K562 (cell line): ENCODE measurements around the gene CAPN13. TPM values are rescaled to one million over a fixed set of nuclear protein-coding genes. Genes with fewer than 3 reads are reported as not detected.

Experiments used
- ATAC-seq: fragments of 200-7000 bp; cut with Tn5 transposase; 3 replicates; pipeline ENCODE4 v1.9.1; 2020; ENCODE audit warnings: moderate library complexity
- BruUV-seq: library from RNA; stranded (reverse); fragments of 400-500 nt; replicated peaks from 2 replicates; lab custom pipeline; 2021; lab: Mats Ljungman, UMichigan
- CTCF ChIA-PET: fragments of 300-600 bp; formaldehyde crosslinking; extraction: SDS; loops from one replicate; lab custom pipeline; 2021; ENCODE audit warnings: low intra/inter-chr PET ratio; lab: Yijun Ruan, JAX
- POLR2A ChIA-PET: fragments of 300-600, 350-650 bp; sonication (Branson Sonifier 250); formaldehyde crosslinking; extraction: SDS; loops from one replicate; lab custom pipeline; 2021; ENCODE audit warnings: antibody characterized with exemption, inconsistent platforms; lab: Yijun Ruan, JAX
- DNase-seq, 4 experiments: peaks; one replicate each; pipeline versions ENCODE4 v3.0.0 to v3.0.0-alpha.2; 2011 to 2018; ENCODE audit warnings: low spot score in 3 of 4, mixed read lengths in 3 of 4; ENCODE audit errors: extremely low read depth in 1 of 4
- FAIRE-seq: peaks from 2 replicates; lab custom pipeline; 2011; peaks lifted over from hg19 to GRCh38; lab: Jason Lieb, UNC
- H2AFZ ChIP-seq: 2 replicates; pipeline ENCODE4 v1.6.0; 2011; ENCODE audit warnings: low read depth, low read length, control low read depth, inconsistent platforms
- H3K27ac ChIP-seq: fragments of 200-600 bp; 3 replicates; pipeline ENCODE4 v1.8.0; 2011; ENCODE audit warnings: low read depth, mild to moderate bottlenecking, control low read depth, inconsistent platforms, low read length, moderate library complexity, mixed read lengths; ENCODE audit errors: extremely low read depth
- H3K27me3 ChIP-seq, 2 experiments: fragments of 300-600 bp in 1 of 2; 2 replicates in 1 of 2; 3 replicates in 1 of 2; pipeline versions ENCODE4 v1.6.0 to v1.8.0; 2011; ENCODE audit warnings: inconsistent platforms in 2 of 2, low read length in 2 of 2, mild to moderate bottlenecking in 1 of 2, mixed read lengths in 1 of 2, moderate library complexity in 1 of 2; ENCODE audit not compliant: control insufficient read depth in 2 of 2, insufficient read depth in 2 of 2
- H3K36me3 ChIP-seq: fragments of 300-600 bp; 3 replicates; pipeline ENCODE4 v1.8.0; 2011; ENCODE audit warnings: mild to moderate bottlenecking, low read length, inconsistent platforms; ENCODE audit not compliant: control insufficient read depth, insufficient read depth
- H3K4me1 ChIP-seq, 2 experiments: fragments of 200-600 bp in 1 of 2; replicated peaks in 1 of 2; 2 replicates in 1 of 2; 3 replicates in 1 of 2; pipeline versions ENCODE4 v1.5.1 to v1.8.0; 2011; ENCODE audit warnings: inconsistent platforms in 2 of 2, low read length in 2 of 2, mild to moderate bottlenecking in 1 of 2, mixed read lengths in 1 of 2, moderate library complexity in 1 of 2; ENCODE audit not compliant: control insufficient read depth in 2 of 2, insufficient read depth in 2 of 2
- H3K4me2 ChIP-seq: 2 replicates; pipeline ENCODE4 v1.6.1; 2011; ENCODE audit warnings: low read length, control low read depth, inconsistent platforms, mixed read lengths; ENCODE audit not compliant: insufficient read depth
- H3K4me3 ChIP-seq: fragments of 200-600 bp; sonication (generic), shearing (Covaris generic); 2 replicates; pipeline ENCODE4 v1.5.1; 2016; ENCODE audit warnings: control low read depth, inconsistent platforms
- H3K79me2 ChIP-seq: fragments of 200-600 bp; 3 replicates; pipeline ENCODE4 v1.8.0; 2011; ENCODE audit warnings: low read length, inconsistent platforms; ENCODE audit not compliant: control insufficient read depth, insufficient read depth
- H3K9ac ChIP-seq, 2 experiments: 2 replicates each; pipeline versions ENCODE4 v1.6.0 to v1.6.1; 2011; ENCODE audit warnings: low read depth in 2 of 2, low read length in 2 of 2, control low read depth in 1 of 2, inconsistent platforms in 1 of 2, mild to moderate bottlenecking in 1 of 2, mixed read lengths in 1 of 2; ENCODE audit not compliant: insufficient read depth in 1 of 2
- H3K9me1 ChIP-seq: one replicate; pipeline ENCODE4 v1.6.0; 2011; ENCODE audit warnings: inconsistent platforms, mild to moderate bottlenecking, low read length, moderate library complexity; ENCODE audit not compliant: control insufficient read depth, insufficient read depth
- H3K9me3 ChIP-seq: replicated peaks from 2 replicates; pipeline ENCODE4 v1.5.1; 2011; ENCODE audit warnings: low read depth, low read length, inconsistent platforms; ENCODE audit not compliant: control insufficient read depth, insufficient read depth
- H4K20me1 ChIP-seq: replicated peaks from 2 replicates; pipeline ENCODE4 v1.6.1; 2011; ENCODE audit warnings: low read length, inconsistent platforms, mixed read lengths; ENCODE audit not compliant: control insufficient read depth, insufficient read depth
- CREM ChIP-seq: IDR thresholded peaks from 2 replicates; pipeline ENCODE4 v1.6.1; 2014; ENCODE audit warnings: antibody characterized with exemption, low read depth
- E2F4 ChIP-seq: sonication (generic); formaldehyde crosslinking; IDR thresholded peaks from 2 replicates; pipeline ENCODE4 v1.8.0; 2022; ENCODE audit warnings: mild to moderate bottlenecking, low read depth, missing genetic modification reagents
- ETV1 ChIP-seq: fragments of 450-650 bp; conservative IDR thresholded peaks from 2 replicates; pipeline ENCODE4 v1.6.1; 2016; ENCODE audit warnings: missing genetic modification characterization, control low read depth, low read depth, missing compliant biosample characterization
- MBD1 ChIP-seq: fragments of 250-450 bp; sonication (Bioruptor Pico); IDR thresholded peaks from 2 replicates; pipeline ENCODE4 v1.8.0; 2022; ENCODE audit warnings: inconsistent platforms
- SOX6 ChIP-seq: fragments of 450-650 bp; IDR thresholded peaks from 2 replicates; pipeline ENCODE4 v1.6.1; 2014; ENCODE audit warnings: mild to moderate bottlenecking
- ZNF407 ChIP-seq: fragments of 450-650 bp; IDR thresholded peaks from 2 replicates; pipeline ENCODE4 v1.6.1; 2016; ENCODE audit warnings: low read depth
- ZNF511 ChIP-seq: sonication (generic); formaldehyde crosslinking; IDR thresholded peaks from 2 replicates; pipeline ENCODE4 v1.8.0; 2022; ENCODE audit warnings: mild to moderate bottlenecking, missing genetic modification reagents
- ZNF707 ChIP-seq: fragments of 250-450 bp; sonication (Bioruptor Pico); conservative IDR thresholded peaks from 2 replicates; pipeline ENCODE4 v1.8.0; 2022; ENCODE audit warnings: inconsistent platforms, mild to moderate bottlenecking, moderate library complexity
- WGBS: fragments of 100-300 bp; shearing (Covaris generic); methylation state at CpG from one replicate; pipeline ENCODE4 v1.1.6; 2016; ENCODE audit warnings: low coverage, mixed read lengths; ENCODE audit not compliant: insufficient coverage; ENCODE audit errors: missing lambda C conversion rate; 5-methylcytosine and 5-hydroxymethylcytosine counted together
- in situ Hi-C: fragments of 300-500 bp; cut with MboI; formaldehyde crosslinking; loops from 4 replicates; pipeline ENCODE4 v1.15.0; 2018; ENCODE audit warnings: inconsistent platforms, mixed read lengths
- intact Hi-C: fragments of 100-400 bp; cut with micrococcal nuclease; formaldehyde crosslinking; loops from 2 replicates; pipeline ENCODE4 v1.14.2; 2022
- polyA plus RNA-seq, 8 experiments: library from polyadenylated mRNA; depleted of rRNA in 4 of 8; stranded (reverse) in 5 of 8; unstranded in 3 of 8; fragments of >200 nt; fragmentation: Nextera tagmentation in 2 of 8; fragmentation: Illumina TruSeq in 1 of 8; extraction: Ambion mirVana in 2 of 8; extraction: Trizol in 1 of 8; gene quantifications; 2 replicates each; pipeline versions ENCODE4 v1.2.1 to v1.2.3, GENCODE V29; 2011 to 2014; ENCODE audit warnings: inconsistent platforms in 1 of 8, missing spikeins in 1 of 8
- total RNA-seq, 7 experiments: library from RNA; depleted of rRNA in 6 of 7; stranded (reverse); fragments of >200 nt in 6 of 7; fragmentation: Illumina TruSeq in 2 of 7; extraction: Trizol in 2 of 7; gene quantifications; 2 replicates each; pipeline versions ENCODE4 v1.2.1 to v1.2.3, GENCODE V29; 2011 to 2021; ENCODE audit warnings: low replicate concordance in 1 of 7

CAPN13 gene
- total and polyA plus RNA-seq, 9 of the 15 experiments (the other 6 are each of a cell fraction or from before 2014, with no cell fraction given) = not detected

DNA sequence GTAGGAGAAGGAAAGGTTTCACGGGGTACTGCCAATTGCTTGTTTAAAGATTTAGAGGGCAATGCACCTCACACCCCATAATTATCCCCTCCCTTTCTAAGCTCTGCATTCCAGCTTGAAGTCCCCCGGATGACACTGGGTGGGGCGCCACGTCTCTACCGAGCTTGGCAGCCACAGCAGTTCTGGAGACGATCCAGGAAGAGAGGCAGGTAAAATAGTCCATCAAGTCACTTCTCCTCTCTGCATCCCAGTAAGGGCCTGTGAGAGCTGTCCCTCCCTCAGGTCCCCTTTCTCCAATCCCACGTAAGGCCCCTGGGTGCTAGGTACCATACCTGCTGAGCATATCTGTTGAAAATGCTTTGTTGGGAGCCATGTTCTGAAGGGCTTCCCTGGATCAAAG lies 65.7 kb downstream of the CAPN13 start (continued):
- TF ChIP-seq MBD1 (CRISPR knock-in tag) = no peak

DNA sequence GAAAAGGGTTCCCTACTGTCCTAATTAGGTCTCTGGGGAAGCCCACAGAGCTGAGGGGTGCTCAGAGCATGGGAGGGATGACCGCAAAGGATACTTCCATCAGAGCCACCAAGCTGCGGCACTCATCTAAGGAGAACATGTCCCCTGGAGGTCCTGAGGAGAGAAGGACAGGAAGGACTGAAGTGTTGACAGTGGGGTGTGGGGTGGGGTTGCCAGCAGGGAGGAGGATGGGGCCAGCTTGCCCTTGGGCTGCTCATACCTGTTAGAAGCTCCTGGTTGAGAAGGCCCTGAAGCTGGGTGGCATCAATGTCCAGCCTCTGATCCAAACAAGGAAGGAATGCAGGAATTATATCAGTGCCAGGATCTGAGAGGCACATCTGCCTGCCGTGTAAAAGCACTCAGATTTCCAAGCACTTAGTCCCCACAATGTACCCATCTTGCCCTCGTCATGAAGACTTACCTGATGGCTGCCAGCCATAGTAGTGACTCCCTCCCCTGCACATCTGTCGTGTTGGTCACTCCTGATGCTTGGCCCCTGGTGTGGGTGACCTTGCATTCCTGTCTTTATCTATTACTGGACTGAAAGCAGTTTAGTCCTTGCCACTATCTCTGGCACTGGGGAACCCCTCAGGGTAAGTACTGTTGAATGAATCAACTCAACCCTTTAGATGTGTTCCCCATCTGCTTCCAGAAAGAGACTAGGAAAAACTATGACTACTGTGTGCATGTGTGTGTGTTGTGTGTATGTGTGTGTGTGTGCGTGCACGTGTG lies 68.9 kb downstream of the CAPN13 start:
- no peaks in the 10 kb centered on the region for H3K4me1 ChIP-seq
- H4K20me1 ChIP-seq = no peaks in the 10 kb centered on the region; the same call in 1 of the 2 replicates
- BruUV-seq = no TSS peak
- no peak overlapping the region for H3K4me2 ChIP-seq
- peaks cover 12 to 59% of the 10 kb centered on the region in 2 experiments; a peak in 2 of 5 replicates for H3K27me3 ChIP-seq
- no peak for FAIRE-seq
- ChIA-PET POLR2A (interaction anchor here (0.6 kb wide), 1 partner anchor 140 kb away, joined by 3 read pairs; no protein-coding TSS in a partner anchor), CTCF (no interaction called here)
- ATAC-seq = no peak
- H3K9me1 ChIP-seq = no peaks in the 10 kb centered on the region
- no peaks in the 10 kb centered on the region for H3K36me3 ChIP-seq
- no peaks in the 10 kb centered on the region for H3K79me2 ChIP-seq
- H3K4me3 ChIP-seq = no peak overlapping the region
- no peaks in the 10 kb centered on the region for H3K9me3 ChIP-seq
- in situ Hi-C loops = no loop called here
- H2AFZ ChIP-seq = no peak overlapping the region
- 0% methylated on average over 7 of the region's 7 CpGs for WGBS
- no peak overlapping the region for H3K27ac ChIP-seq
- intact Hi-C loops = no loop called here
- H3K9ac ChIP-seq = no peak overlapping the region
- no peak for DNase-seq
- TF ChIP-seq ZNF511 (CRISPR knock-in tag) (no peak), E2F4 (no peak), ETV1 (tag) (no peak), ZNF407 (no peak), SOX6 (no peak), CREM (no peak), ZNF707 (no peak)
